ENCODE data around the gene DEUP1. TPM values are rescaled to one million over a fixed set of nuclear protein-coding genes. Genes with fewer than 3 reads are reported as not detected.
A peak's percentile ranks its signal among the peaks of the same experiment; 100 is the strongest.
"Not testable (repeated sequence)": the region's sequence is repeated elsewhere in the genome, so short reads cannot be mapped to it uniquely, and the experiment has no call there.

The DEUP1 gene, protein sequence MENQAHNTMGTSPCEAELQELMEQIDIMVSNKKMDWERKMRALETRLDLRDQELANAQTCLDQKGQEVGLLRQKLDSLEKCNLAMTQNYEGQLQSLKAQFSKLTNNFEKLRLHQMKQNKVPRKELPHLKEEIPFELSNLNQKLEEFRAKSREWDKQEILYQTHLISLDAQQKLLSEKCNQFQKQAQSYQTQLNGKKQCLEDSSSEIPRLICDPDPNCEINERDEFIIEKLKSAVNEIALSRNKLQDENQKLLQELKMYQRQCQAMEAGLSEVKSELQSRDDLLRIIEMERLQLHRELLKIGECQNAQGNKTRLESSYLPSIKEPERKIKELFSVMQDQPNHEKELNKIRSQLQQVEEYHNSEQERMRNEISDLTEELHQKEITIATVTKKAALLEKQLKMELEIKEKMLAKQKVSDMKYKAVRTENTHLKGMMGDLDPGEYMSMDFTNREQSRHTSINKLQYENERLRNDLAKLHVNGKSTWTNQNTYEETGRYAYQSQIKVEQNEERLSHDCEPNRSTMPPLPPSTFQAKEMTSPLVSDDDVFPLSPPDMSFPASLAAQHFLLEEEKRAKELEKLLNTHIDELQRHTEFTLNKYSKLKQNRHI
- not detected for total RNA-seq

DNA sequence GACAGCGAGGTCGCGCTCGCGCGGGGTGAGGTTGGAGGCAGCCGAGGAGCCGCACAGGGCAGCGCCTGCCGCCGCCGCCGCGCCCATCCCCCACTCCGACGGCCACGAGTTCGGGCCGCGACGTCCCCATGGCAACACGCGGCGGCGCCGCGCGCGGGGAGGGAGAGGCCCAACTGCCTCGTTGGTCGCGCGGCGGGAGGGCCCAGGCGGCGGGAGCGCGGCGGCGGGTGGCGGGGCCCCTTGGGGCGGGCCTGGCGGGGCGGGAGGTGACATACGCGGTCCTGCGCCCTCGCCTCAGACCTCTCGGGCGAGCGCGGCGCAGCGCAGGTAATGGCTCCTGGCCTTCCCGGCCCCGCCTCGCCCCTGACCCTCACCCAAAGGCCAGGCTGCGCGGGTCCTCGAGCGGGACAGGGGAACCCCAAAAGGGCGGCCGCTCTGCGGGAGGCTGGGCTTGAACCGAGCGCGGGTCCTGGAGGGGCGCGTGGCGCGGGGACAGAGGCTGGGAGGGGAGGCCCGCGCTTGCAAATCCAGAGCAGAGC is at the start of gene DEUP1:
TSS of gene DEUP1 (plus strand) at position 297 of the 539 bp plus-strand sequence. CDS start 1,518 bp downstream, outside the sequence.
- Mint-ChIP-seq H3K4me1 (ENCODE audit: low read depth) (peaks cover 6% of the 10 kb centered on the region), H3K36me3 (ENCODE audit: insufficient read depth) (no peaks in the 10 kb centered on the region), H3K4me3 (no peak within 1 kb of the TSS), H3K9me3 (no peaks in the 10 kb centered on the region), H3K27me3 (ENCODE audit: low read depth) (peaks cover 49% of the 10 kb centered on the region)
- ATAC-seq (peak; percentile 43 to 52), DNase-seq (no peak)

GRCh38 chr11:93285430-93285829 is 45.1 kb upstream of the DEUP1 start:
- DNase-seq (no peak), ATAC-seq (no peak)
- Mint-ChIP-seq H3K27me3 (ENCODE audit: low read depth) (no peaks in the 10 kb centered on the region), H3K4me3 (no peak overlapping the region), H3K4me1 (ENCODE audit: low read depth) (no peaks in the 10 kb centered on the region), H3K36me3 (ENCODE audit: insufficient read depth) (no peaks in the 10 kb centered on the region), H3K9me3 (no peaks in the 10 kb centered on the region)

DNA sequence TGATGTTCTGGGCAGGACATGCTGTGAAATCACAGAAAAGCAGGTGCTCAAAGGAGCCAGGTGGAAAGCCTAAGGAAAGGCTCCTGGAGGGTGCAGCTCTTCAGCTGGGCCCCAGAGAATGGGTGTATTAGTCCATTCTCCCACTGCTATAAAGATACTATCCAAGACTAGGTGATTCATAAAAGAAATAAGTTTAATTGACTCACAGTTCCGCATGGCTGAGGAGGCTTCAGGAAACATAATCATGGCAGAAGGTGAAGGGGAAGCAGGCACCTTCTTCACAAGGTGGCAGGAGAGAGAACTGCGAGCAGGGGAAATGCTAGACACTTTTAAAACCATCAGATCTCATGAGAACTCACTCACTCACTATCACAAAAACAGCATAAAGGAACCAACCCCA is 43.1 kb upstream of the DEUP1 start:
- Mint-ChIP-seq H3K36me3 (ENCODE audit: insufficient read depth) (no peaks in the 10 kb centered on the region), H3K9me3 (no peaks in the 10 kb centered on the region), H3K4me1 (ENCODE audit: low read depth) (no peaks in the 10 kb centered on the region), H3K27me3 (ENCODE audit: low read depth) (no peaks in the 10 kb centered on the region), H3K4me3 (no peak overlapping the region)
- no peak for ATAC-seq
- no peak for DNase-seq

- no peak for ATAC-seq
- H3K9me3 Mint-ChIP-seq: no peaks in the 10 kb centered on the region
- no peaks in the 10 kb centered on the region for H3K27me3 Mint-ChIP-seq (ENCODE audit: low read depth)
- no peak for DNase-seq
- no peaks in the 10 kb centered on the region for H3K4me1 Mint-ChIP-seq (ENCODE audit: low read depth)
- H3K36me3 Mint-ChIP-seq (ENCODE audit: insufficient read depth): no peaks in the 10 kb centered on the region
- H3K4me3 Mint-ChIP-seq: no peak overlapping the region
Measured at GRCh38 chr11:93288079-93288478, 42.5 kb upstream of the DEUP1 start.

- DNase-seq (no peak), ATAC-seq (no peak)
- Mint-ChIP-seq H3K9me3 (no peaks in the 10 kb centered on the region), H3K27me3 (ENCODE audit: low read depth) (no peaks in the 10 kb centered on the region), H3K36me3 (ENCODE audit: insufficient read depth) (no peaks in the 10 kb centered on the region), H3K4me1 (ENCODE audit: low read depth) (no peaks in the 10 kb centered on the region), H3K4me3 (no peak overlapping the region)
Measured at GRCh38 chr11:93288767-93289166, 41.8 kb upstream of the DEUP1 start.

DNA sequence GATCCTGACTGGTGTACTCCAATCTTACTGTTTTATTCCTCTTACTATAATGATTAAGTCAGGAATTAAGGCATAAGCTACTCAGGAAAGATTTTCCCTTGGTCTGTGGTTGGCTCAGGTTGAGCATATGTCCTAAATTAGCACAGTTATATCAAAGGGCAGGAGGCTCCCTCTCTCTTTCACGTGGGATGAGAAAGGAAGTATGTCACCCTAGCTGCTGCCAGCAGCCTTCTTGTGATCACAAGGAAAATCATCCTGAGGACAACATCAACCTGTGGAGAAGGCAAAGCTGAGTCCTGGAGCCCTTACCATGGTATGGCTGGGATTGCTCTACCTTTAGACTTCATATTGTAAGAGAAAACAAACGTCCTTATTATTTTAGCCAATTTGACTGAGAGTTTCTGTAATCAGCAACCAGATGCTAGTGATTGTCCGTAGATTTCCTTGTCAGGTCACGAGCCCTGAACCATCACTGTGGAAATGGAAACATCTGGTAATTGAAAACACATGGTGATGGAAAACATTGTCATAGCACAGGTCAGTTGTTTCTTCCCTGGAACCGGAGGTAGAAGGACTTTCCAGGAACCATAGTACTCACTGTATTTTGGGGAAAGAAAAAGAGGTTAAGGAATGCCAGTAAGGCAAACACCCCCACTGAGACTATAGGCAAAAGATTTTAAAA is 40.6 kb upstream of the DEUP1 start:
- no peak for DNase-seq
- H3K27me3 Mint-ChIP-seq (ENCODE audit: low read depth): no peaks in the 10 kb centered on the region

DNA sequence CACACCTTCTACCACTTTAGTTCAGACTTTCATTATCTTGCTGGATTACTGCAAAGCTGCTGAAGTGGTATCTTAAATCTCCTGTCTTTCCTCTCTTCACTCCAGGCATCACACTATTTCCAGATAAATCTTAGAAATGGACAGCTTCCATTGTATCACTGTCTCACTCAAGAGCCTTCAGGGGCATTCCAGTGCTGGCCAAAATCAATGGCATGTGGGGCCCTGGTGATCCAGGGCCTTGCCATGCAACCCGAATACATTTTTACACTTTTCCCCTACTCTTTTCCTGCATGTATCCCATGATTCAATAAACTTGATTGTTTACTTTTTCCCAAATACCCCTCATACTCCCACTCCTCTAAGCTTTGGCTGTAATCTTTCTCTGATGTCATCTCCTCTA is 39.4 kb upstream of the DEUP1 start:
- Mint-ChIP-seq H3K4me3 (no peak overlapping the region), H3K4me1 (ENCODE audit: low read depth) (no peaks in the 10 kb centered on the region), H3K9me3 (no peaks in the 10 kb centered on the region), H3K36me3 (ENCODE audit: insufficient read depth) (no peaks in the 10 kb centered on the region), H3K27me3 (ENCODE audit: low read depth) (no peaks in the 10 kb centered on the region)
- DNase-seq (no peak), ATAC-seq (no peak)

More for the DNA sequence above, 40.6 kb upstream of the DEUP1 start:
- H3K4me3 Mint-ChIP-seq: no peak overlapping the region
- no peaks in the 10 kb centered on the region for H3K9me3 Mint-ChIP-seq
- no peaks in the 10 kb centered on the region for H3K4me1 Mint-ChIP-seq (ENCODE audit: low read depth)
- H3K36me3 Mint-ChIP-seq (ENCODE audit: insufficient read depth): no peaks in the 10 kb centered on the region
- ATAC-seq: no peak

GRCh38 chr11:93291898-93292297 is 38.6 kb upstream of the DEUP1 start:
- H3K4me3 Mint-ChIP-seq: no peak overlapping the region
- no peaks in the 10 kb centered on the region for H3K4me1 Mint-ChIP-seq (ENCODE audit: low read depth)
- no peaks in the 10 kb centered on the region for H3K36me3 Mint-ChIP-seq (ENCODE audit: insufficient read depth)
- DNase-seq (no peak), ATAC-seq (no peak)
- no peaks in the 10 kb centered on the region for H3K27me3 Mint-ChIP-seq (ENCODE audit: low read depth)
- no peaks in the 10 kb centered on the region for H3K9me3 Mint-ChIP-seq

- Mint-ChIP-seq H3K4me3 (no peak overlapping the region), H3K4me1 (ENCODE audit: low read depth) (no peaks in the 10 kb centered on the region), H3K36me3 (ENCODE audit: insufficient read depth) (no peaks in the 10 kb centered on the region), H3K9me3 (no peaks in the 10 kb centered on the region), H3K27me3 (ENCODE audit: low read depth) (peaks cover 11% of the 10 kb centered on the region)
- ATAC-seq (no peak), DNase-seq (no peak)
Measured at GRCh38 chr11:93295921-93296575, 34.5 kb upstream of the DEUP1 start.

DNA sequence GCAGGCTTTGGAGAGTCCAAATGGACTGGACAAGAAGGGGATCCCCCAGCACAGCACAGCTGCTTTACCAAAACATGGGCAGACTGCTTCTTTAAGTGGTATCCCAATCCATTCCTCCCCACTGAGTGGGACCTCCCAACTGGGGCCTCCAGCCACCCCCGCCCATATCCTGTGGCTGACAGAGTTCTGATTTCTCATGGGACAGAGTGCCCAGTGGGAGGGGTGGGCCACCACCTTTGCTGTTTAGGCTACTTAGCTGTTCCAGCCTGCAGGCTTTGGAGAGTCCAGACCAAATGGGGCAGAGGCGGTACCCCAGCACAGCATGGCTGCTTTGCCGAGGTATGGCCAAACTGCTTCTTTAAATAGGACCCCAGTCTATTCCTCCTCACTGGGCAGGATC is 26.9 kb upstream of the DEUP1 start:
- H3K27me3 Mint-ChIP-seq (ENCODE audit: low read depth): peaks cover 13% of the 10 kb centered on the region
- no peak overlapping the region for H3K4me3 Mint-ChIP-seq
- H3K9me3 Mint-ChIP-seq: peaks cover 8% of the 10 kb centered on the region
- no peak for ATAC-seq
- no peak for DNase-seq
- no peaks in the 10 kb centered on the region for H3K36me3 Mint-ChIP-seq (ENCODE audit: insufficient read depth)
- H3K4me1 Mint-ChIP-seq (ENCODE audit: low read depth): no peaks in the 10 kb centered on the region

DNA sequence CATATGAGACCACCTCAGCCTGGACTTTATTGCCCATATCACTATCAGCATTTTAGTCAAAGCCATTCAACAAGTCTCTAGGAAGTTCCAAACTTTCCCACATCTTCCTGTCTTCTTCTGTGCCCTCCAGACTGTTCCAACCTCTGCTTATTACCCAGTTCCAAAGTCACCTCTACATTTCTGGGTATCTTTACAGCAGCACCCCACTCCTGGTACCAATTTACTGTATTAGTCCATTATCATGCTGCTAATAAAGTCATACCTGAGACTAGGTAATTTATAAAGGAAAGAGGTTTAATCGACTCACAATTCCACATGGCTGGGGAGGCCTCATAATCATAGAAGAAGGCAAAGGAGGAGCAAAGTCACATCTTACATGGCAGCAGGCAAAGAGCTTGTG is 16.1 kb upstream of the DEUP1 start:
- not testable (repeated sequence) for DNase-seq; H3K27me3 Mint-ChIP-seq (ENCODE audit: low read depth); H3K4me1 Mint-ChIP-seq (ENCODE audit: low read depth); H3K4me3 Mint-ChIP-seq; H3K36me3 Mint-ChIP-seq (ENCODE audit: insufficient read depth); ATAC-seq
- H3K9me3 Mint-ChIP-seq: peaks cover 58% of the 10 kb centered on the region

- H3K4me3 Mint-ChIP-seq: no peak overlapping the region
- no peaks in the 10 kb centered on the region for H3K36me3 Mint-ChIP-seq (ENCODE audit: insufficient read depth)
- ATAC-seq: no peak
- no peaks in the 10 kb centered on the region for H3K4me1 Mint-ChIP-seq (ENCODE audit: low read depth)
- no peak for DNase-seq
- H3K27me3 Mint-ChIP-seq (ENCODE audit: low read depth): no peaks in the 10 kb centered on the region
- peaks cover 39% of the 10 kb centered on the region for H3K9me3 Mint-ChIP-seq
Measured at GRCh38 chr11:93319224-93319839, 11.2 kb upstream of the DEUP1 start.

DNA sequence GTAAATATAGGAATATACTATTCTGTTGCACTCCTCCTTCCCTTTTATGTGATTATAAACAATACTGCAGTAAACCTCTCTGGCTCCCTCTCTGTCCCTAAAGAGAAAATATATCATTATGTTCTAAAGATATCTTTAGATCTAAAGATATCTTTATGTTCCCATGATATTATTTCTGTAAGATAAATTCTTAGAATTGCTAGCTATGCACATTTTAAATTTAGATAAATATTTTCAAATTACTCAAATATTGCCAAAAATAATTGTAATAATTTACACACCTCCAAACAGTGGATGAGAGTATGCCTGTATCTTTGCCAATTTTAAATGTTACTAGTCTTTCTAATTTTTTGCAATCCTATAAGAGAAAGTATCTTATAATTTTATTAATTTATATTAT is 10.3 kb upstream of the DEUP1 start:
- Mint-ChIP-seq H3K4me1 (ENCODE audit: low read depth) (no peaks in the 10 kb centered on the region), H3K27me3 (ENCODE audit: low read depth) (no peaks in the 10 kb centered on the region), H3K9me3 (peaks cover 31% of the 10 kb centered on the region), H3K36me3 (ENCODE audit: insufficient read depth) (no peaks in the 10 kb centered on the region), H3K4me3 (no peak overlapping the region)
- ATAC-seq: no peak
- no peak for DNase-seq

DNA sequence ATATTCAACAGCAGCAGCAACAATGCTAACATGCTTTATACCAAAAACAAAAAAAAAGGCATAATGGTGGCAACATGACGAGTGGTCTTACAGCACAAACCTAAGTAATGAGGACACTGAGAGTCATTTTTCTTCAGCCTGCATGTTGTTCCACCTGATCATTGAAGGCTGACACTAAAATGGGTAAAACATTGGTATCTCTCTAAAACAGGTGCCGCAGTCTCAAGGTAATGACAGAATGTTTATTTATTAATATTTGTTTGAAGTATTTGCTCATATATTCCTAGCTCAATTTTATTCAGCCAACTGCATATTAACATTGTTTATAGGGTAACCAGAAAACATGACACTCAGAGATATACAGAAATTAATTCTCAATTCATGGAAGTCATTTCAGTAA is 8.3 kb upstream of the DEUP1 start:
- H3K9me3 Mint-ChIP-seq: peaks cover 20% of the 10 kb centered on the region
- ATAC-seq: no peak

More for the DNA sequence above, 8.3 kb upstream of the DEUP1 start:
- H3K4me1 Mint-ChIP-seq (ENCODE audit: low read depth): no peaks in the 10 kb centered on the region
- no peak overlapping the region for H3K4me3 Mint-ChIP-seq
- DNase-seq: no peak
- H3K36me3 Mint-ChIP-seq (ENCODE audit: insufficient read depth): no peaks in the 10 kb centered on the region
- peaks cover 3% of the 10 kb centered on the region for H3K27me3 Mint-ChIP-seq (ENCODE audit: low read depth)

Data from activated T-cell treated with anti-CD3 and anti-CD28 coated beads, Interleukin-2, amount 50 U/mL, for 4 hours (primary cell).